Hippocampal formation (tissue), 2 donors: ENCODE results near the gene SMARCA4.
"Not testable (repeated sequence)": the region's sequence is repeated elsewhere in the genome, so short reads cannot be mapped to it uniquely, and the experiment has no call there.

Source experiments
- DNase-seq, 2 donors: peaks; one replicate each; lab custom pipeline; 2025; lab: John Stamatoyannopoulos, UW

The SMARCA4 gene

GRCh38 chr19:10976131-10976892 lies 15.5 kb downstream of the SMARCA4 start:
- no peak for DNase-seq

GRCh38 chr19:10977742-10978092 lies 16.9 kb downstream of the SMARCA4 start:
- no peak for DNase-seq

GRCh38 chr19:10979951-10980381 lies 19.1 kb downstream of the SMARCA4 start:
- DNase-seq, result no peak

GRCh38 chr19:10981252-10981895 lies 20.5 kb downstream of the SMARCA4 start:
- DNase-seq, result no peak

- DNase-seq, result no peak
These were observed 22.2 kb downstream of the SMARCA4 start for GRCh38 chr19:10983026-10983425.

- DNase-seq, result no peak
These were observed 23.4 kb downstream of the SMARCA4 start for GRCh38 chr19:10984166-10984735.

GRCh38 chr19:10985502-10985901 lies 24.7 kb downstream of the SMARCA4 start:
- no peak for DNase-seq

GRCh38 chr19:10986301-10987127 lies 25.7 kb downstream of the SMARCA4 start:
- DNase-seq, result no peak

GRCh38 chr19:10987571-10988297 lies 26.9 kb downstream of the SMARCA4 start:
- no peak for DNase-seq

- no peak for DNase-seq
These were observed 27.6 kb downstream of the SMARCA4 start for GRCh38 chr19:10988380-10988779.

- DNase-seq, result no peak
These were observed 28.1 kb downstream of the SMARCA4 start for GRCh38 chr19:10988921-10989320.

- no peak for DNase-seq
These were observed 30.2 kb downstream of the SMARCA4 start for GRCh38 chr19:10991076-10991475.

GRCh38 chr19:10991521-10992081 lies 30.8 kb downstream of the SMARCA4 start:
- DNase-seq, result no peak

- DNase-seq, result not testable (repeated sequence)
These were observed 31.3 kb downstream of the SMARCA4 start for GRCh38 chr19:10992174-10992573.

- DNase-seq, result no peak
These were observed 35.2 kb downstream of the SMARCA4 start for GRCh38 chr19:10995926-10996600.

- no peak for DNase-seq
These were observed 37.3 kb downstream of the SMARCA4 start for GRCh38 chr19:10998045-10998533.

GRCh38 chr19:10998666-10999065 lies 37.8 kb downstream of the SMARCA4 start:
- DNase-seq, result no peak

GRCh38 chr19:11005521-11005920 lies 44.7 kb downstream of the SMARCA4 start:
- no peak for DNase-seq

- no peak for DNase-seq
These were observed 46.6 kb downstream of the SMARCA4 start for GRCh38 chr19:11007385-11007784.

GRCh38 chr19:11007962-11008532 lies 47.2 kb downstream of the SMARCA4 start:
- no peak for DNase-seq
